ENCODE results near the gene RAB13. TPM values are rescaled to one million over a fixed set of nuclear protein-coding genes. Genes with fewer than 3 reads are reported as not detected.

RAB13 gene
- total RNA-seq (2016; rRNA removed; fragmentation: Illumina TruSeq; extraction: Trizol): 24.7 and 28.7 TPM in 2 replicates
- total RNA-seq (2016; cell fraction: cytosol; rRNA removed; fragmentation: Illumina TruSeq; extraction: Trizol; ENCODE audit: low read depth): 27.4 and 31.6 TPM in 2 replicates
- 26.5 and 27.5 TPM in 2 replicates for total RNA-seq (2016; cell fraction: insoluble cytoplasmic fraction; rRNA removed; fragmentation: Illumina TruSeq; extraction: Trizol)
- 29.2 and 33.6 TPM in 2 replicates for total RNA-seq (2016; cell fraction: membrane; rRNA removed; fragmentation: Illumina TruSeq; extraction: Trizol)
- total RNA-seq (2016; cell fraction: nucleus; rRNA removed; fragmentation: Illumina TruSeq; extraction: Trizol): 11.6 and 12.0 TPM in 2 replicates
- polyA plus RNA-seq (2011; rRNA removed): 15.9 and 16.0 TPM in 2 replicates
- 14.9 and 19.2 TPM in 2 replicates for polyA plus RNA-seq (2011; cell fraction: cytosol; rRNA removed)
- polyA plus RNA-seq (2011; cell fraction: nucleus; rRNA removed): 4.3 and 4.7 TPM in 2 replicates
- polyA plus RNA-seq (2012): 34.3 and 42.6 TPM in 2 replicates
- polyA plus RNA-seq (2016; cell fraction: cytosol; fragmentation: Illumina TruSeq; extraction: Trizol; ENCODE audit: low read depth): 61.2 and 66.8 TPM in 2 replicates
- 52.2 and 60.0 TPM in 2 replicates for polyA plus RNA-seq (2016; cell fraction: insoluble cytoplasmic fraction; fragmentation: Illumina TruSeq; extraction: Trizol; ENCODE audit: low read depth)
- 55.0 and 56.4 TPM in 2 replicates for polyA plus RNA-seq (2016; cell fraction: membrane; fragmentation: Illumina TruSeq; extraction: Trizol; ENCODE audit: low read depth)
- 31.4 and 34.6 TPM in 2 replicates for polyA plus RNA-seq (2016; cell fraction: nucleus; fragmentation: Illumina TruSeq; extraction: Trizol; ENCODE audit: insufficient read depth, low read depth)
- polyA minus RNA-seq (2011; rRNA and poly(A)+ RNA removed; ENCODE audit: low replicate concordance): 5.1 and 19.0 TPM in 2 replicates
- 4.1 and 5.2 TPM in 2 replicates for polyA minus RNA-seq (2011; cell fraction: cytosol; rRNA and poly(A)+ RNA removed)
- 4.8 TPM in 2 replicates for polyA minus RNA-seq (2011; cell fraction: nucleus; rRNA and poly(A)+ RNA removed)
- percentile 75 among the genes with signal in this experiment for Bru-seq, nascent RNA
- percentile 85 among the genes with signal in this experiment for BruChase-seq, experiment 1, labeled RNA remaining after a 6-hour chase
- percentile 80 among the genes with signal in this experiment for BruChase-seq, experiment 2, labeled RNA remaining after a 2-hour chase
- long read RNA-seq, experiment 1, transcript RAB13-201 (8 exons, 1,176 nt): major isoform, 41 of 42 reads
- long read RNA-seq, experiment 1, partial matches to known transcripts: 0 of 42 reads
- long read RNA-seq, experiment 1, other reads (novel, unspliced or antisense): 0 of 42 reads
- long read RNA-seq, experiment 2, transcript RAB13-201 (8 exons, 1,176 nt): major isoform, 27 of 33 reads
- long read RNA-seq, experiment 2, partial matches to known transcripts: 2 of 33 reads
- long read RNA-seq, experiment 2, other reads (novel, unspliced or antisense): 3 of 33 reads

GRCh38 chr1:153985941-153986761 lies at the start of gene RAB13:
Gene RAB13, minus strand, starts transcription at chr1:153986339. Its CDS starts 103 bp downstream, at chr1:153986236.
- peaks cover 19% of the 10 kb centered on the region for H3K4me1 ChIP-seq (ENCODE audit: insufficient read depth, low read length)
- intact Hi-C loops (cut with micrococcal nuclease; ENCODE audit: unreplicated experiment): loop anchor here (1.0 to 5.0 kb wide), 5 partner anchors 8 to 309 kb away; partner anchors contain the start of genes DENND4B and NPR1
- H4K20me1 ChIP-seq (ENCODE audit: insufficient read depth, low read length): no peaks in the 10 kb centered on the region
- peak within 1 kb of the TSS; percentile 79 to 93 (median 89) for H3K4me3 ChIP-seq (replicated peaks in 1 of 3; ENCODE audit: insufficient read depth in 1 of 3, low read depth in 2 of 3, low read length in 3 of 3)
- H2AFZ ChIP-seq (ENCODE audit: low read length): peak within 1 kb of the TSS; percentile 97
- H3K27ac ChIP-seq (ENCODE audit: extremely low read length, insufficient read depth, low read length): peak within 1 kb of the TSS; percentile 82
- H3K9ac ChIP-seq (ENCODE audit: insufficient read depth, low read depth, low read length): peak within 1 kb of the TSS; percentile 83
- no peaks in the 10 kb centered on the region; a peak in 1 of 5 replicates for H3K36me3 ChIP-seq (replicated peaks in 1 of 2; ENCODE audit: control insufficient read depth in 1 of 2, insufficient read depth in 2 of 2, low read length in 2 of 2)
- ATAC-seq: peak; percentile 90
- peaks cover 13% of the 10 kb centered on the region for H3K79me2 ChIP-seq (ENCODE audit: insufficient read depth, low read length)
- H3K4me2 ChIP-seq (ENCODE audit: low read depth, low read length): peak within 1 kb of the TSS; percentile 97
- no peak for FAIRE-seq
- in situ Hi-C loops (cut with HindIII; ENCODE audit: extremely low pct_ligation_motif_present, low pct_unique_long_range_greater_than_20kb): loop anchor here (5.0 to 10.0 kb wide), 2 partner anchors 189 to 301 kb away; no protein-coding TSS in a partner anchor
- H3K27me3 ChIP-seq (ENCODE audit: control insufficient read depth in 1 of 2, insufficient read depth in 2 of 2, low read length in 2 of 2): no peaks in the 10 kb centered on the region; a peak in 1 of 5 replicates
- DNase-seq (ENCODE audit: low spot score): peak; percentile 81
- CTCF ChIA-PET (ENCODE audit: low intra/inter-chr PET ratio, low total read pairs): interaction anchor here (1.2 to 2.9 kb wide), 4 partner anchors 39 to 237 kb away, joined by 3 to 35 read pairs (median 14); partner anchors contain the start of gene DENND4B
- 1% methylated on average over 17 of the region's 32 CpGs for WGBS (ENCODE audit: low lambda C conversion rate)
- H3K9me3 ChIP-seq (ENCODE audit: low read length): no peaks in the 10 kb centered on the region
- POLR2A ChIA-PET: interaction anchor here (0.6 to 7.5 kb wide), 21 partner anchors 8 to 359 kb away, joined by 3 to 92 read pairs (median 3); partner anchors contain the start of genes CREB3L4, CRTC2, DENND4B and GATAD2B
- BruUV-seq (replicated peaks): no TSS peak
- TF ChIP-seq ZFY (CRISPR knock-in tag; IDR thresholded peaks at IDR 0.05) (peak; percentile 61), ZNF724P (CRISPR knock-in tag; IDR thresholded peaks at IDR 0.05; ENCODE audit: borderline replicate concordance) (0 out of 2 replicates have a peak, but pooled peaks have one; percentile 29), YEATS4 (CRISPR knock-in tag; IDR thresholded peaks at IDR 0.05; ENCODE audit: borderline replicate concordance) (peak; percentile 50), POLR2A (IDR thresholded peaks at IDR 0.05; ENCODE audit: insufficient read depth in 1 of 2, low read depth in 2 of 2, low read length in 2 of 2) (peak in 1 of 2 experiments; percentile 63; a peak in 2 of 4 replicates), NKX3-1 (CRISPR knock-in tag; IDR thresholded peaks at IDR 0.05) (0 out of 2 replicates have a peak, but pooled peaks have one; percentile 48), ZNF777 (CRISPR knock-in tag; IDR thresholded peaks at IDR 0.05) (peak; percentile 42; the same call in 1 of the 2 replicates), THAP11 (CRISPR knock-in tag; IDR thresholded peaks at IDR 0.05) (0 out of 2 replicates have a peak, but pooled peaks have one; percentile 14), ZNF644 (CRISPR knock-in tag; IDR thresholded peaks at IDR 0.05; ENCODE audit: low read depth) (no peak), ZNF816 (CRISPR knock-in tag; IDR thresholded peaks at IDR 0.05; ENCODE audit: borderline replicate concordance) (peak; percentile 13; the same call in 1 of the 2 replicates), POLR2AphosphoS5 (IDR thresholded peaks at IDR 0.05; ENCODE audit: low read depth, low read length) (peak; percentile 52; the same call in 1 of the 2 replicates), TAF1 (CRISPR knock-in tag; IDR thresholded peaks at IDR 0.05) (peak; percentile 53; the same call in 1 of the 2 replicates), NAIF1 (CRISPR knock-in tag; IDR thresholded peaks at IDR 0.05; ENCODE audit: borderline replicate concordance) (0 out of 2 replicates have a peak, but pooled peaks have one; percentile 7), HNF1B (CRISPR knock-in tag; IDR thresholded peaks at IDR 0.05) (0 out of 2 replicates have a peak, but pooled peaks have one; percentile 12)
